Right atrium auricular region (tissue), 2 donors: ENCODE results near the gene FCGR2B. TPM values are rescaled to one million over a fixed set of nuclear protein-coding genes. Genes with fewer than 3 reads are reported as not detected.
"Not testable (repeated sequence)": the region's sequence is repeated elsewhere in the genome, so short reads cannot be mapped to it uniquely, and the experiment has no call there.

Experiments used
- DNase-seq: peaks from one replicate; pipeline ENCODE4 v3.0.0-alpha.2; 2019; ENCODE audit warnings: low spot score
- H3K27ac ChIP-seq, 2 donors: fragments of 200-600 bp; sonication (generic); 1 replicate in 1 of 2; 2 replicates in 1 of 2; pipeline ENCODE4 v1.5.1; 2016 to 2019
- H3K27me3 ChIP-seq, 2 donors: fragments of 200-600 bp; sonication (generic); one replicate each; pipeline versions ENCODE4 v1.5.1 to v1.6.0; 2017 to 2019
- H3K36me3 ChIP-seq: fragments of 200-600 bp; sonication (generic); one replicate; pipeline ENCODE4 v1.5.1; 2016
- H3K4me1 ChIP-seq, 2 donors: fragments of 200-600 bp; sonication (generic); one replicate each; pipeline versions ENCODE4 v1.5.1 to v1.6.0; 2017 to 2019
- H3K4me3 ChIP-seq, 2 donors: fragments of 200-600 bp; sonication (generic); 1 replicate in 1 of 2; 2 replicates in 1 of 2; pipeline ENCODE4 v1.5.1; 2017 to 2019; ENCODE audit warnings: mild to moderate bottlenecking in 1 of 2, moderate library complexity in 1 of 2
- H3K9me3 ChIP-seq, 2 donors: fragments of 200-600 bp; sonication (generic); one replicate each; pipeline ENCODE4 v1.5.1; 2019
- CTCF ChIP-seq, 2 donors: fragments of 200-600 bp; sonication (generic); IDR thresholded peaks; one replicate each; pipeline ENCODE4 v1.5.1; 2019; ENCODE audit warnings: antibody characterized with exemption in 2 of 2
- total RNA-seq, 2 donors: library from RNA; depleted of rRNA; stranded (reverse); fragments of >200 nt; gene quantifications; one replicate each; pipeline ENCODE4 v1.1.0, GENCODE V29; 2016

The FCGR2B gene
- total RNA-seq, 2 donors from 2014 or later = 4.5 to 8.1 TPM

GRCh38 chr1:161647507-161648360 lies 15.2 kb upstream of the FCGR2B start:
- H3K9me3 ChIP-seq, H3K4me3 ChIP-seq, H3K27ac ChIP-seq, DNase-seq, H3K36me3 ChIP-seq, H3K27me3 ChIP-seq, H3K4me1 ChIP-seq: not testable (repeated sequence)
- peak in 1 of 2 donors; percentile 62 for TF ChIP-seq CTCF (IDR thresholded peaks at IDR 0.05)

GRCh38 chr1:161653541-161653940 lies 9.4 kb upstream of the FCGR2B start:
- H3K27me3 ChIP-seq, H3K27ac ChIP-seq, H3K9me3 ChIP-seq, H3K4me3 ChIP-seq, H3K36me3 ChIP-seq, DNase-seq, H3K4me1 ChIP-seq: not testable (repeated sequence)

- H3K27me3 ChIP-seq, H3K9me3 ChIP-seq, H3K4me1 ChIP-seq, H3K36me3 ChIP-seq, H3K27ac ChIP-seq, H3K4me3 ChIP-seq, DNase-seq: not testable (repeated sequence)
These were observed 9.0 kb upstream of the FCGR2B start for GRCh38 chr1:161653971-161654370.

GRCh38 chr1:161658524-161658923 lies 4.4 kb upstream of the FCGR2B start:
- not testable (repeated sequence) for H3K9me3 ChIP-seq, H3K4me3 ChIP-seq, H3K27ac ChIP-seq, DNase-seq, H3K27me3 ChIP-seq, H3K4me1 ChIP-seq, H3K36me3 ChIP-seq

GRCh38 chr1:161661660-161662311 lies 1.2 kb upstream of the FCGR2B start:
- H3K4me3 ChIP-seq, H3K36me3 ChIP-seq, H3K27ac ChIP-seq, H3K27me3 ChIP-seq, H3K4me1 ChIP-seq, H3K9me3 ChIP-seq, DNase-seq: not testable (repeated sequence)

- not testable (repeated sequence) for H3K27ac ChIP-seq, H3K36me3 ChIP-seq, DNase-seq, H3K4me1 ChIP-seq, H3K27me3 ChIP-seq, H3K9me3 ChIP-seq, H3K4me3 ChIP-seq
These were observed 626 bp downstream of the FCGR2B start for GRCh38 chr1:161663569-161663968.

- not testable (repeated sequence) for H3K9me3 ChIP-seq, H3K4me1 ChIP-seq, H3K27ac ChIP-seq, H3K36me3 ChIP-seq, H3K4me3 ChIP-seq, H3K27me3 ChIP-seq, DNase-seq
These were observed 1.7 kb downstream of the FCGR2B start for GRCh38 chr1:161664689-161665088.

GRCh38 chr1:161671045-161672020 lies 8.4 kb downstream of the FCGR2B start:
- not testable (repeated sequence) for H3K4me1 ChIP-seq, H3K9me3 ChIP-seq, H3K27me3 ChIP-seq, H3K27ac ChIP-seq, H3K36me3 ChIP-seq, H3K4me3 ChIP-seq, DNase-seq

- DNase-seq, H3K27me3 ChIP-seq: not testable (repeated sequence)
These were observed 10.5 kb downstream of the FCGR2B start for GRCh38 chr1:161673437-161673836.

GRCh38 chr1:161674447-161674846 lies 11.5 kb downstream of the FCGR2B start:
- not testable (repeated sequence) for H3K4me1 ChIP-seq, H3K9me3 ChIP-seq, H3K36me3 ChIP-seq, H3K27me3 ChIP-seq, DNase-seq, H3K27ac ChIP-seq, H3K4me3 ChIP-seq

More at GRCh38 chr1:161673437-161673836, 10.5 kb downstream of the FCGR2B start:
- H3K27ac ChIP-seq, H3K9me3 ChIP-seq, H3K4me1 ChIP-seq, H3K36me3 ChIP-seq, H3K4me3 ChIP-seq: not testable (repeated sequence)

GRCh38 chr1:161674908-161675307 lies 12.0 kb downstream of the FCGR2B start:
- not testable (repeated sequence) for H3K27ac ChIP-seq, DNase-seq, H3K36me3 ChIP-seq, H3K9me3 ChIP-seq, H3K4me3 ChIP-seq, H3K4me1 ChIP-seq, H3K27me3 ChIP-seq
